UCSD-AML1 (cell line): Measurements from ENCODE around the gene WWOX.

Experiments used
- DNase-seq: peaks from one replicate; lab custom pipeline; 2025; ENCODE audit not compliant: unreplicated experiment; lab: John Stamatoyannopoulos, UW

WWOX gene

DNA sequence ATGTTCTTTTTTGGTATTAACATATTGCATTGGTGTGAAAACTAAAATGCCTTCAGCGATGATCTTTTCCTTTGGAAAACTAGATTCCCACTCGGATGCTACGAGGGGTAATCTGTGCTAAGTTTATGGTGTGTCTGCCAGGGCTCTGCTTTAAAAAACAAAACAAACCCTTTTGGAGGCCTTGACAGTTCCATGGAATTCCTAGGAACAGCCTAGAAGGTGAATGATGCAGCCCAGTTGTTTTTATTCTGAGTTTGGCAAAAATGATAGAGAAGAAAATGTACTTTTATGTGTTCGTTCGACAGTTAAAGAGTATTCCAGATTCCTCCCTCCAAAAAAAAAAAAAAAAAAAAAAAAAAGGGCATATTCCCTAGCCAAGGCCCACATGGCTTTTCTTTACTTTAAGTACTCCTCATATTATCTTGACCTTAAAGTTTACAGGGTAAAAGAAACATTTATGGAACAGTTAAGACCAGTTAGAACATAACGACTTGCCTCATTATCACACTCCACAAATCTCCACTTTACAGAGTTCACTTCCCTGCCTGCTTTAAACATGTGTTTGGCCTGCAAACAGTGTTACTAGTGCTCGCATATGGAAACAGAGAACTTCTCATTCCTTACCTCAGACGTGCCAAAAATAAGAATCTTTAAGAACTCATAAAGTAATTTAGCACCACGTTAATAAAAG lies 159.1 kb downstream of the WWOX start:
- DNase-seq, result no peak

DNA sequence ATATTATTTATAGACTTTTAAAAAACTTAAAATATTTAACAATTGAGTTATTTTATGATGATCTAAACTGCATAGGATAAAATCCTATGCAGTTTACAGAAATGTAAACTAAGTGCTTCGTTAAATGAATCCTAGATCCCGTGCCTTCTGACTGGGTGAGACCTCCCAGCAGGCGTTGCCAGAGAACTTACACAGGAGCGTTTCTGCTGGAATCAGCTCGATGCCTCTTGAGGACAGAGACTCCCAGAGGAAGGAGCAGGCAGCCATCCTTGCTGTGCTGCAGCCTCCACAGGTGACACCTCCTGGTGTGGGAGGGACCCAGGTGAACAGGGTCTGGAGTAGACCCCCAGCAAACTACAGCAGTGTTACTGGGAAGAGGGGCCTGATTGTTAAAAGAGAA lies 160.4 kb downstream of the WWOX start:
- no peak for DNase-seq

- DNase-seq, result no peak
Observed at GRCh38 chr16:78264642-78265041, 165.2 kb downstream of the WWOX start.

DNA sequence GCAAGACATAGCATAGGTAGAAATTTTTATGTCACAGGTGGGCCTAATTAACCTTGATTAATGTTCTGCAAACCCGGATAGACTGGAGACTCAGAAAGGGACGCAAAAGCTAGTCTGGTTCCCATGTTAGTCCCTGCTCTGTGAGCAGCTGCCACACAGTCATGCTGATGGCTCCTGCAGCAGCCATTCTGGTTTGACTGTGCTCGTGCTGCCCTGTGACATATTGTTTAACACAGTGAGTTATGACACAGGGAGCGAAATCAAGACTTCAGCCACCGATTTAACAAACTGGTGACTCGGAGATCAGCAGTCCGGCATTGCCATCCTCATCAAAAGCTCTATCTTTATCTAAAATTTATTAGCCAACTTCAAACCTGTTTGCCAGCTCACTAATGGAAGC lies 169.8 kb downstream of the WWOX start:
- no peak for DNase-seq

DNA sequence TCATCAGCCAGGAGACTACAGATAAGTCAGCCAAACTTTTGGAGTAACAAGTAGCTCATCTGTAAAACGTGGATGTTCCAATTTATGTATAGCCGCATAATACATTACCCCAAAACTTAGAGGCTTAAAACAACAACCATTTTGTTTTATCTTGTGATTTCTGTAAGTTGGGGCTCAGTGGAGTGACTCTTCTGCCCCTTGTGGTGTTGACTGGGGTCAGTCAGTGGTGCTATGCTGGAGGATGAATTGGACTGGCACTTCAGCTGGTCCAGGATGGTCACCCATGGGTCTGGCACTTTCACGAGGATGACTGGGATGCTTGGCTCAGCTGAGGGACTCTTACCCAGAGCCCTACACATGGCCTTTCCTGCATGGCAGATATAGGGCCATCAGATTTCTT lies 172.5 kb downstream of the WWOX start:
- DNase-seq, result no peak

DNA sequence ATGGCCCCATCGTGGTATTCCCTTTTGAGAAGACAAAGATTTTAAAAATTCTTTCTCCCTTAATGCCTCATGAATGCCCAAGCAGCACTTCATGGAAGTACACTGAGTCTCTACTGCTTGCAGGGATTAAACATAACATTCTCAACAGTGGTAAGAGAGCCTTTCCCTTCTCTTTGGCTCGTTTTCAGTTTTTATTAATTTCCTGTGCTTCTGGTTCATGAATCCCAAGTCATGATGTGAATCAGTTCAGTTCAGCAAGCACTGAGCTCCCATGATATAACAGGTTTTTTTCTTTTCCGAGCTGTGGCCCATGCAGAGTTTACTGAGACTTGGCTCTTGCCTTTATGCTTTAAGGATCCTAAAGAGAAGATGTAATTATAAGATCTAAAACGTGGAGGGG lies 175.3 kb downstream of the WWOX start:
- DNase-seq, result no peak

DNA sequence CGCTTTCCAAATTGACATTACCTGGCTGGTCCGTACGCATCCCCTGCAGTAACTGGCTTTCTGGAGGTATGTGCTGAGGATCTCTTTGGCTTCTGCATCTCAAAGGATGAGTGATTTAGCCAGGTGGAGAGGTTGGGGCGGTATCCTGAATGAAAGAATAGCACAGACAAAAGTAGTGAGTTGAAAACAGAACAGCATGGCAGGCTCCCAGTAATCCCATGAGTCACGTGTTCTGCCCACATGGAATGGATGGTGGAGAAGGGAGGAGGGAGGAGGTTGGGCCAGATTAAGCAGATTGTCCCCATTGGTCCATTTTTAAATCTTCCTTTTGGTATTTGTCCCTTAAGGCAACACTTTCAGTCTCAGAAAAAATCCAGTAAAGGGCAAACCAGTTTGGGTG lies 176.0 kb downstream of the WWOX start:
- no peak for DNase-seq

- DNase-seq, result no peak
Observed at GRCh38 chr16:78277321-78278055, 178.0 kb downstream of the WWOX start.

DNA sequence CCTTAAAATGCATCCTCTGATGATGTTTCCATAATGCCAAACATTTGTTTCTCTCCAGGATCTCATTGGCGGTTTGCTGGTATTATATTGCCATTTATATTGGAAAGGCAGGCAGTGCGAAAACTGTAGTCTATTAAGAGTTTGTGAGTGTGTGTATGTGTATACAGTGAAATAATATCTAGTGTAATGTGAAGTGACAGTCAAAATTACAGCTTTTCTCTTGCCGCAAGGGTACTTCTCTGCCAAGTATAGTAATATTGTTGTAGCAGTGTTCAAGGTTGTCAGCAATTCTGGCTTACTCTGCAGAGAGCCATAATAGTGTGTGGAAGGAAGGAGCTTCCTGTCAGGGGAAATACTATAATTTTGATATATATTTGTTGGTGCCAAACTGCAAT lies 178.6 kb downstream of the WWOX start:
- no peak for DNase-seq

DNA sequence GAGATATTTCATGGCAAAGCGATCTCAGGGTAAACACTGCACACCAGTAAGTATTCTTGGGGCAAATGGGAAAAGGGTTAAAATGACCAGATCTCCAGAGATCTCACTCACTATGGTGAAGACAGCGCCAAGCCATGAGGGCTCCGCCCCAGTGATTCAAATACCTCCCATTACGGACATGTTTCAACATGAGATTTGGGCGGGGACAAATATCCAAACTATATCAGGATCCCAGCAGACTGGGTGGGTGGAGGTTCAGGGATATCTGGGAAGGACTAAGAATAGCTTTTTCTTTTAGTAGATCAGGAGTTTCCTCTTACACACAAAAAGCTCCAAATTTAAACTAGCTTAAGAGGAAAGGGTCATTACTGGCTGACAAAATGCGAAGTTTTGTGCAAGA lies 181.7 kb downstream of the WWOX start:
- no peak for DNase-seq

- DNase-seq, result no peak
Observed at GRCh38 chr16:78283548-78284251, 184.2 kb downstream of the WWOX start.

DNA sequence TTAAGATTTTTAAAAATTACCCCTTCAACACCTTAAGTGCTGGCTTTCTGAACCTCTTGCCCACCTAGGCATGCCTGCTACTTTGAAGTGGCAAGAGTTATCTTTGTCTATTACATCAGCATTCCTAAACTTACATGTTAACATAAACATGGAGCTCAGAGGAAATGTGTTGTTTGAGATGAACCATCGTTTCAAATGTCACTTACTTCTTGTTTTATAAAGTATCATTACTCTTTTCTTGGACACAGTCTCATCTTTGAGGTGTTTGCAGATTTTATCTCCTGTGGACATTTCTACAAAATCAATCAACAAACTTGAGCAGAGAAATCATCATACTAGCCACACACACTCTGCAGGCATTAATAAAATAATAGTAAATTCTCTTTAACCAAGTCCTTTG lies 184.9 kb downstream of the WWOX start:
- DNase-seq, result no peak

DNA sequence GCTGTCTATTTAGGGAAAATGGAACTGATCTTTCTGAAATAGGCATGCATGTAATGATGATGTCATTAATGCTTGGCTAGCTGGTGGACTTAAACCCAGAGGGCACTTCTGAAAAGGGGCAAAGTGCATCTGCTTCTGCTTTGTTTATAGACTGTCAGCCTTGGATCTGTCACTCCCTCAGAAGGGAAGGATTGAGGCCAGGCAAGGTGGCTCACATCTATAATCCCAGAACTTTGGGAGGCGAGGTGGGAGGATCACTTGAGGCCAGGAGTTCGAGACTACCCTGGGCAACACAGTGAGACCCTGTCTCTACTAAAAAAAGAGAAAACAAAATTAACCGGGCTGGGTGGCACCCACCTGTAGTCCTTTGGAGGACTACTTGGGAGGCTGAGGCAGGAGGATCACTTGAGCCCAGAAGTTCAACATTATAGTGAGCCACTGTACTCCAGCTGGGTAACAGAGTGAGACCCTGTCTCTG lies 185.5 kb downstream of the WWOX start:
- DNase-seq, result no peak

DNA sequence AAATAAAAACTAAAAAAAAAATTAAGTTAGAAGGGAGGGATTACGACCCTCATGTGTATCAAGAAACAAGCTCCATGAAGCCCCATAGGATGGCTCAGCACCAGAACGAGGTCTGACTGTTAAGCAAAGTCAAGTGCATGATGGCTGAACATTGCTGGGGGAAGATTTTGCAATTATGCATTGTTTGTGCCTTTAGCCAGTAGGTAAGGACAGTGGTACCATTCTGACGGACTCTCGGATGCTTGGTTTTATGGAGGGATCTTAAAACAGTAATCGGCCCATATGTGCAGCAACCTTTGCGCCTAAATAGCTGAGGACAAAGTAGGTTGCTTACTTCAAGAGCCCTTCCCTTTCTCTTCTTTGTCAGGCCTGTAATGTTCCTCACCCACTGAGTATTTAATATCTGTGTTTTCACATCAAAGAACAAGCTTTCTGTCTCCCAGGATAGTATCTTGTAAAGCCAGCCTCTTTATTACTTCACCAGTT lies 186.0 kb downstream of the WWOX start:
- no peak for DNase-seq

DNA sequence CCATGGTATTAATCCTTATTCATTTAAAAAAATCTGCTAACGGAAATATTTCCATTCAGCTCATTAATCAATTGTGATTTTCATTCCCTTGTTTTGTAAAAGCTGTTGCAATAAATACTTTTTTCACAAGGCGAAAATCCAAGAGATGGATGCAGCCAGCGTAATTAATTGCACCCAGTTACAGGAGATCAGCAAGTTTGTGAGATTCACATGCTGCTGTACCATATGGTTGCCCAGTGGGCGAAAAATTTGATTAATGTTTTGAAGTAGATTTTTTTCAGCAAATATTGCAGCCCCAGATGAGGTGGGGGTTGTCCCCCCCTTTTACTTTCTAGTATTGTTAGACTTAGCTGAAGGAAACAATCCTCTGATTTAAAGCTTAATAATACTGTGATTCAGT lies 186.6 kb downstream of the WWOX start:
- DNase-seq, result no peak

- DNase-seq, result no peak
Observed at GRCh38 chr16:78288888-78289287, 189.4 kb downstream of the WWOX start.

- no peak for DNase-seq
Observed at GRCh38 chr16:78289373-78289772, 189.9 kb downstream of the WWOX start.

DNA sequence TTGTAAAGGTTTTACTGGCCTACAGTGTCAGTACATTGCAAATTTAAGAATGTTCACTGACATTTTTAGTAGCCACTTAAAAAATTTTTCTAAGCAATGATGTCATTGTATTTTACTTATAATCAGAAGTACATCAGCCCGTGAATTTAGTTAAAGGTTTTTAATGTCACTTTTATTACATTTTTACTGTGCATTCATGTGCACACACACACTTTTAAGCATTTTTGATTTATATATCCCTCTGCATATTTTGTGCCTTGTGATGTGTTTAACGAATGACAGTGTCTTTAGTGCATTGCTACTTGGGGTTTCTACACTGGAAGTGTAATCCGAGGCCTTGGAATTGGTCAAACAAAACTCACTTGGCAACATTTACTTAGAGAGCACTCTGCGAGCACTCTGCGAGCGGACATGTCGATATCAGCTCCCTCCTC lies 190.4 kb downstream of the WWOX start:
- DNase-seq, result no peak

DNA sequence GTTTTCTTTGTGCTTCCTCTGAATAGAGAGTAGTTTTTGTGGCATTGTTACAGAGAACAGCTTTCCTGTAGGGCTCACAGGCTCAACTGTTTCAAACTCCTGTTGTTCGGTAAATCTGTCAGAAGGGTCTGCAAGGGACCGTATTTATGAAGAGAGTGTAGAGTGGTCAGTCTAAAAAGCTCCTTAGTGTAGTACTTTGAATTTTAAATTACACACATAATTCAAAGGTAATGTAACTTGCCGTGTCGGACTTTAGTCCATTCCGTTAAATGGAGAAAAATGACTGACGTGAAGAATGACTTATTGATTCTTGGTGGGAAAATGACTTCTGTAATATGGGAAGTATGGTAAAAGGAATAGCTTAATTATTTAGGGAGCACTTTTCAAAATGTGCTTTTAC lies 190.9 kb downstream of the WWOX start:
- no peak for DNase-seq

DNA sequence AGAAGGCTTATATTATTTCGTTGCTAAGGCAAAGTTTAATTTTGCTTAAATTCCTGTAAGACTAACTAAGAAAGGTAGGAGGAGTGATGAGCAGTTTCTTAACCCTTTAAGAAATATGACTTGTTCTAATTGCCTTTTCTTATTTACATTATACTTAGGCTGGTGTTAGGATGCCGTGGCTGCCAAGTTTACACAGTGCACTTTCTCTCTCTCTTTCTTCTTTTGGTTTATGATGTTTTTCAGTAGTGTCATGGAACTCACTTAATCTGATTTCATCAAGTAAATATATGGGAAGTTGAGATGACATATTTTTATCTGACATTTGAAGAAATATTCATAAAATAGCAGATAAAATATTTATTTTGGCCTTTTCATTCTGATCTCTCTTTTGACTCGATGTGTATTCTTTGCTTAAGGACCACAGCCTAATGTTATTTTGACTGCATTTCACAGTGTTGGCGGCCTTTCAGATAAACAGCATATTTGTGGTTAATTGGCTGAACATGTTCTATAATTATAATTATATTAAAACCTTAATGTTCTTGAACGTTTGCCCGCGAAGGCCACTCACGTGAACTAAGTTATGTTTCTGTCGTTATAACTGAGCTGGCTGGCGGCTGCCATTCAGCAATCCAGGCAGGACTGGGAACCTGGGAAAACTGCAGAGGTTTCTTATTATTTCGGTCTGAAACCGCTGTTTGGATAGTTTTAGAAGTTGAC lies 191.6 kb downstream of the WWOX start:
- no peak for DNase-seq

GRCh38 chr16:78291604-78292003 lies 192.2 kb downstream of the WWOX start:
- DNase-seq, result no peak
